SK-N-SH treated with all-trans-retinoic acid at 6 μM for 48 hours (cell line): ENCODE data around the gene VSTM4.

Source experiments
- ATAC-seq: fragments of 200-7000 bp; cut with Tn5 transposase; 3 replicates; pipeline ENCODE4 v1.9.1; 2020; ENCODE audit warnings: mild to moderate bottlenecking, moderate library complexity
- ARNTL ChIP-seq: fragments of 450-650 bp; formaldehyde crosslinking; IDR thresholded peaks from 2 replicates; pipeline ENCODE4 v1.5.0; 2020; ENCODE audit warnings: low read depth, mild to moderate bottlenecking, moderate library complexity, borderline replicate concordance
- ESRRG ChIP-seq: fragments of 250-450 bp; sonication (Bioruptor Pico); IDR thresholded peaks from 2 replicates; pipeline ENCODE4 v1.6.1; 2021; ENCODE audit warnings: mild to moderate bottlenecking
- GLIS3 ChIP-seq: fragments of 250-450 bp; sonication (Bioruptor Pico); IDR thresholded peaks from 2 replicates; pipeline ENCODE4 v1.5.0; 2020; ENCODE audit warnings: mild to moderate bottlenecking, moderate library complexity
- ISL1 ChIP-seq: fragments of 250-450 bp; sonication (Bioruptor Pico); IDR thresholded peaks from 2 replicates; pipeline ENCODE4 v2.1.2; 2022; ENCODE audit warnings: mild to moderate bottlenecking, moderate library complexity
- OSR1 ChIP-seq: fragments of 250-450 bp; sonication (Bioruptor Pico); IDR thresholded peaks from 2 replicates; pipeline ENCODE4 v1.8.0; 2022; ENCODE audit warnings: moderate library complexity, mild to moderate bottlenecking, inconsistent platforms
- RARB ChIP-seq: fragments of 250-450 bp; sonication (Bioruptor Pico); IDR thresholded peaks from 2 replicates; pipeline ENCODE4 v1.8.0; 2021; ENCODE audit warnings: mild to moderate bottlenecking, moderate library complexity
- SNAI2 ChIP-seq: fragments of 250-450 bp; sonication (Bioruptor Pico); IDR thresholded peaks from 2 replicates; pipeline ENCODE4 v1.5.0; 2020; ENCODE audit warnings: mild to moderate bottlenecking, moderate library complexity
- TCF4 ChIP-seq: fragments of 250-450 bp; sonication (Bioruptor Pico); IDR thresholded peaks from 2 replicates; pipeline ENCODE4 v1.8.0; 2021; ENCODE audit warnings: mild to moderate bottlenecking, moderate library complexity, borderline replicate concordance
- TOX ChIP-seq: fragments of 250-450 bp; sonication (Bioruptor Pico); IDR thresholded peaks from 2 replicates; pipeline ENCODE4 v1.8.0; 2021; ENCODE audit warnings: mild to moderate bottlenecking, moderate library complexity, borderline replicate concordance
- ZC3H10 ChIP-seq: fragments of 250-450 bp; sonication (Bioruptor Pico); IDR thresholded peaks from 2 replicates; pipeline ENCODE4 v1.5.1; 2021; ENCODE audit warnings: mild to moderate bottlenecking, moderate library complexity
- ZNF565 ChIP-seq: fragments of 450-650 bp; formaldehyde crosslinking; conservative IDR thresholded peaks from 2 replicates; pipeline ENCODE4 v1.5.0; 2020; ENCODE audit warnings: low read depth, mild to moderate bottlenecking, moderate library complexity
- ZNF70 ChIP-seq: fragments of 450-650 bp; formaldehyde crosslinking; IDR thresholded peaks from 2 replicates; pipeline ENCODE4 v1.5.0; 2020; ENCODE audit warnings: mild to moderate bottlenecking, moderate library complexity
- TF ChIP-seq, protein P1 (sequence below): fragments of 250-450 bp; sonication (Bioruptor Pico); IDR thresholded peaks from 2 replicates; pipeline ENCODE4 v1.5.1; 2020; ENCODE audit warnings: low read depth, mild to moderate bottlenecking, moderate library complexity
- TF ChIP-seq, protein P2 (sequence below): fragments of 250-450 bp; sonication (Bioruptor Pico); IDR thresholded peaks from 2 replicates; pipeline ENCODE4 v1.8.0; 2020; ENCODE audit warnings: mild to moderate bottlenecking, moderate library complexity, borderline replicate concordance
- TF ChIP-seq, protein P3 (sequence below): fragments of 250-450 bp; sonication (Bioruptor Pico); IDR thresholded peaks from 2 replicates; pipeline ENCODE4 v1.5.0; 2020; ENCODE audit warnings: mild to moderate bottlenecking, moderate library complexity
- TF ChIP-seq, protein P4 (sequence below): fragments of 250-450 bp; sonication (Bioruptor Pico); IDR thresholded peaks from 2 replicates; pipeline ENCODE4 v1.8.0; 2021; ENCODE audit warnings: low read depth, mild to moderate bottlenecking, moderate library complexity, borderline replicate concordance
- TF ChIP-seq, protein P5 (sequence below): fragments of 250-450 bp; sonication (Bioruptor Pico); IDR thresholded peaks from 2 replicates; pipeline ENCODE4 v1.5.1; 2021; ENCODE audit warnings: mild to moderate bottlenecking, moderate library complexity

VSTM4 gene

DNA sequence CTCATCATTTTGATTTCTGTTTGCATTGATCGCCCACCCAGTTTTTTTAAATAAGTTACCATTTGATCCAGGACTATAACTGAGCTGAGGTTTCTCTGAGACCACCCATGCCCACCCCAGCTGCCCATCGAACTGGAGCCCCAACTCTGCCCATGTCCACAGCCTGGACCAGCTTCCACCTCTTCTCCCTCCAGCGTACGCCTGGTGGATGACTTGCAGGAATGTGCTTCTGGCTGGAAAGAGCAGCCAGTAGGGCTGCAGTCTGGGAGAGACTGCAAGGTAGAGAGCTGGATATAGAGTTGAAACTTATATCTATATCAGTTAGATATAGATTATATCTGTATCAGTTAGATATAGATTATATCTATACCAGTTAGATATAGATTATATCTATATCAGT is 149.9 kb downstream of the VSTM4 start:
- no peak for ATAC-seq
- TF ChIP-seq ISL1 = no peak
- no peak for TF ChIP-seq ZC3H10 (CRISPR knock-in tag)
- no peak for TF ChIP-seq ZNF565 (CRISPR knock-in tag)
- TF ChIP-seq RARB (CRISPR knock-in tag) = no peak
- TF ChIP-seq ARNTL (CRISPR knock-in tag) = no peak
- TF ChIP-seq, protein P1, sequence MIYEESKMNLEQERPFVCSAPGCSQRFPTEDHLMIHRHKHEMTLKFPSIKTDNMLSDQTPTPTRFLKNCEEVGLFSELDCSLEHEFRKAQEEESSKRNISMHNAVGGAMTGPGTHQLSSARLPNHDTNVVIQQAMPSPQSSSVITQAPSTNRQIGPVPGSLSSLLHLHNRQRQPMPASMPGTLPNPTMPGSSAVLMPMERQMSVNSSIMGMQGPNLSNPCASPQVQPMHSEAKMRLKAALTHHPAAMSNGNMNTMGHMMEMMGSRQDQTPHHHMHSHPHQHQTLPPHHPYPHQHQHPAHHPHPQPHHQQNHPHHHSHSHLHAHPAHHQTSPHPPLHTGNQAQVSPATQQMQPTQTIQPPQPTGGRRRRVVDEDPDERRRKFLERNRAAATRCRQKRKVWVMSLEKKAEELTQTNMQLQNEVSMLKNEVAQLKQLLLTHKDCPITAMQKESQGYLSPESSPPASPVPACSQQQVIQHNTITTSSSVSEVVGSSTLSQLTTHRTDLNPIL (CRISPR knock-in tag) = no peak
- TF ChIP-seq, protein P2, sequence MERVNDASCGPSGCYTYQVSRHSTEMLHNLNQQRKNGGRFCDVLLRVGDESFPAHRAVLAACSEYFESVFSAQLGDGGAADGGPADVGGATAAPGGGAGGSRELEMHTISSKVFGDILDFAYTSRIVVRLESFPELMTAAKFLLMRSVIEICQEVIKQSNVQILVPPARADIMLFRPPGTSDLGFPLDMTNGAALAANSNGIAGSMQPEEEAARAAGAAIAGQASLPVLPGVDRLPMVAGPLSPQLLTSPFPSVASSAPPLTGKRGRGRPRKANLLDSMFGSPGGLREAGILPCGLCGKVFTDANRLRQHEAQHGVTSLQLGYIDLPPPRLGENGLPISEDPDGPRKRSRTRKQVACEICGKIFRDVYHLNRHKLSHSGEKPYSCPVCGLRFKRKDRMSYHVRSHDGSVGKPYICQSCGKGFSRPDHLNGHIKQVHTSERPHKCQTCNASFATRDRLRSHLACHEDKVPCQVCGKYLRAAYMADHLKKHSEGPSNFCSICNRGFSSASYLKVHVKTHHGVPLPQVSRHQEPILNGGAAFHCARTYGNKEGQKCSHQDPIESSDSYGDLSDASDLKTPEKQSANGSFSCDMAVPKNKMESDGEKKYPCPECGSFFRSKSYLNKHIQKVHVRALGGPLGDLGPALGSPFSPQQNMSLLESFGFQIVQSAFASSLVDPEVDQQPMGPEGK (CRISPR knock-in tag) = no peak
- TF ChIP-seq SNAI2 (CRISPR knock-in tag) = no peak
- no peak for TF ChIP-seq OSR1
- TF ChIP-seq ZNF70 (CRISPR knock-in tag) = no peak
- TF ChIP-seq TCF4 = no peak
- TF ChIP-seq, protein P3, sequence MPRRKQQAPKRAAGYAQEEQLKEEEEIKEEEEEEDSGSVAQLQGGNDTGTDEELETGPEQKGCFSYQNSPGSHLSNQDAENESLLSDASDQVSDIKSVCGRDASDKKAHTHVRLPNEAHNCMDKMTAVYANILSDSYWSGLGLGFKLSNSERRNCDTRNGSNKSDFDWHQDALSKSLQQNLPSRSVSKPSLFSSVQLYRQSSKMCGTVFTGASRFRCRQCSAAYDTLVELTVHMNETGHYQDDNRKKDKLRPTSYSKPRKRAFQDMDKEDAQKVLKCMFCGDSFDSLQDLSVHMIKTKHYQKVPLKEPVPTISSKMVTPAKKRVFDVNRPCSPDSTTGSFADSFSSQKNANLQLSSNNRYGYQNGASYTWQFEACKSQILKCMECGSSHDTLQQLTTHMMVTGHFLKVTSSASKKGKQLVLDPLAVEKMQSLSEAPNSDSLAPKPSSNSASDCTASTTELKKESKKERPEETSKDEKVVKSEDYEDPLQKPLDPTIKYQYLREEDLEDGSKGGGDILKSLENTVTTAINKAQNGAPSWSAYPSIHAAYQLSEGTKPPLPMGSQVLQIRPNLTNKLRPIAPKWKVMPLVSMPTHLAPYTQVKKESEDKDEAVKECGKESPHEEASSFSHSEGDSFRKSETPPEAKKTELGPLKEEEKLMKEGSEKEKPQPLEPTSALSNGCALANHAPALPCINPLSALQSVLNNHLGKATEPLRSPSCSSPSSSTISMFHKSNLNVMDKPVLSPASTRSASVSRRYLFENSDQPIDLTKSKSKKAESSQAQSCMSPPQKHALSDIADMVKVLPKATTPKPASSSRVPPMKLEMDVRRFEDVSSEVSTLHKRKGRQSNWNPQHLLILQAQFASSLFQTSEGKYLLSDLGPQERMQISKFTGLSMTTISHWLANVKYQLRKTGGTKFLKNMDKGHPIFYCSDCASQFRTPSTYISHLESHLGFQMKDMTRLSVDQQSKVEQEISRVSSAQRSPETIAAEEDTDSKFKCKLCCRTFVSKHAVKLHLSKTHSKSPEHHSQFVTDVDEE (CRISPR knock-in tag) = no peak
- TF ChIP-seq, protein P4, sequence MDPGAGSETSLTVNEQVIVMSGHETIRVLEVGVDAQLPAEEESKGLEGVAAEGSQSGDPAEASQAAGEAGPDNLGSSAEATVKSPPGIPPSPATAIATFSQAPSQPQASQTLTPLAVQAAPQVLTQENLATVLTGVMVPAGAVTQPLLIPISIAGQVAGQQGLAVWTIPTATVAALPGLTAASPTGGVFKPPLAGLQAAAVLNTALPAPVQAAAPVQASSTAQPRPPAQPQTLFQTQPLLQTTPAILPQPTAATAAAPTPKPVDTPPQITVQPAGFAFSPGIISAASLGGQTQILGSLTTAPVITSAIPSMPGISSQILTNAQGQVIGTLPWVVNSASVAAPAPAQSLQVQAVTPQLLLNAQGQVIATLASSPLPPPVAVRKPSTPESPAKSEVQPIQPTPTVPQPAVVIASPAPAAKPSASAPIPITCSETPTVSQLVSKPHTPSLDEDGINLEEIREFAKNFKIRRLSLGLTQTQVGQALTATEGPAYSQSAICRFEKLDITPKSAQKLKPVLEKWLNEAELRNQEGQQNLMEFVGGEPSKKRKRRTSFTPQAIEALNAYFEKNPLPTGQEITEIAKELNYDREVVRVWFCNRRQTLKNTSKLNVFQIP (CRISPR knock-in tag) = no peak
- no peak for TF ChIP-seq ESRRG (CRISPR knock-in tag)
- no peak for TF ChIP-seq TOX (CRISPR knock-in tag)
- TF ChIP-seq, protein P5, sequence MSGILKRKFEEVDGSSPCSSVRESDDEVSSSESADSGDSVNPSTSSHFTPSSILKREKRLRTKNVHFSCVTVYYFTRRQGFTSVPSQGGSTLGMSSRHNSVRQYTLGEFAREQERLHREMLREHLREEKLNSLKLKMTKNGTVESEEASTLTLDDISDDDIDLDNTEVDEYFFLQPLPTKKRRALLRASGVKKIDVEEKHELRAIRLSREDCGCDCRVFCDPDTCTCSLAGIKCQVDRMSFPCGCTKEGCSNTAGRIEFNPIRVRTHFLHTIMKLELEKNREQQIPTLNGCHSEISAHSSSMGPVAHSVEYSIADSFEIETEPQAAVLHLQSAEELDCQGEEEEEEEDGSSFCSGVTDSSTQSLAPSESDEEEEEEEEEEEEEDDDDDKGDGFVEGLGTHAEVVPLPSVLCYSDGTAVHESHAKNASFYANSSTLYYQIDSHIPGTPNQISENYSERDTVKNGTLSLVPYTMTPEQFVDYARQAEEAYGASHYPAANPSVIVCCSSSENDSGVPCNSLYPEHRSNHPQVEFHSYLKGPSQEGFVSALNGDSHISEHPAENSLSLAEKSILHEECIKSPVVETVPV (CRISPR knock-in tag) = no peak
- TF ChIP-seq GLIS3 (CRISPR knock-in tag) = no peak
